Colon (tissue), 2 donors: ENCODE results near the gene AP1S1.
"Not testable (repeated sequence)": the region's sequence is repeated elsewhere in the genome, so short reads cannot be mapped to it uniquely, and the experiment has no call there.

Experiments
- FAIRE-seq: peaks from 2 replicates; lab custom pipeline; 2012; peaks lifted over from hg19 to GRCh38; lab: Jason Lieb, UNC
- donor health status: control.
- donor health status: control.

The AP1S1 gene

DNA sequence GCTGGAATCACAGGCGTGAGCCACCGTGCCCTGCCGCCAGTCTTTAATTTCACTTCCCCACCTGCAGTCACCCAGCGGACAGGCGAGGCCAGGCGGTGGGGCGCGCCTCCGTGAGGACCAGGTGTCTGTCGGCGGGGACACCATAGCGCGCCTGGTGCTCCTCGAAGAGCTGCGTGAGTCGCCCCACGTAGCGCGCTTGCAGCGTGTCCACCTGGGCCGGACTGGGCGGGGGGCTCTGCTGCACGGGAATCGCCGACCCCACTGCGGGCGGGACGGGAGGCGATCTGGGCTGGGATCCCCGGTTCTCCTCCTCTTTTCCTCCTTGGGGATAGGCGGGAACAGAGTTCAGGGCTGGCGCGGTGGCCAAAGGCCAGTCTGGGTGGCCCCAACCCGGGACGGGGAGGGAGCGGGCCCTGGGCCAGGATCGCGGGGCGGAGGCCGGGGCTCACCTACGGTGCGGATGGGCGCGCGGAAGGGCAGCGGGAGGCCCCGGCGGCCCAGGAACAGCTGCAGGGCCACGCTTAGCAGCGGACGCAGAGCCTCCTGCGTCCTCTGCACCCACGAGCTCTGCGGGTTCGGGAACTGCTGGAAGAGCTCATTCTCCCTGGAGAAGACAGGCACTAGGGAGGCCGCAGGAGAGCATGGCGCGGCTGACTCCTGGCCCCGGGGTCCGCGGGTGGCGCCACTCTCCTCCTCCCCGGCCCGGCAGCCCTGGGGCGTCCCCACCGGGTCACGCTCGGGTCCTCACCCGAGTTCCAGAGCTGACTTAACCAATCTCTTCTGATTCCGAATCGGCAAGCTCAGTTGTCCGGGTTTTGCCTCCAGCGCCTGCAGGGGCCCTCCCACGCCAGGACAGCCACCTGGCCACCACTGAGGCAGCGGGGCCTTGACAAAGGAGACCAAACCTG, 47.7 kb downstream of the AP1S1 start:
- FAIRE-seq = no peak

GRCh38 chr7:101202603-101202918, 48.3 kb downstream of the AP1S1 start:
- no peak for FAIRE-seq

DNA sequence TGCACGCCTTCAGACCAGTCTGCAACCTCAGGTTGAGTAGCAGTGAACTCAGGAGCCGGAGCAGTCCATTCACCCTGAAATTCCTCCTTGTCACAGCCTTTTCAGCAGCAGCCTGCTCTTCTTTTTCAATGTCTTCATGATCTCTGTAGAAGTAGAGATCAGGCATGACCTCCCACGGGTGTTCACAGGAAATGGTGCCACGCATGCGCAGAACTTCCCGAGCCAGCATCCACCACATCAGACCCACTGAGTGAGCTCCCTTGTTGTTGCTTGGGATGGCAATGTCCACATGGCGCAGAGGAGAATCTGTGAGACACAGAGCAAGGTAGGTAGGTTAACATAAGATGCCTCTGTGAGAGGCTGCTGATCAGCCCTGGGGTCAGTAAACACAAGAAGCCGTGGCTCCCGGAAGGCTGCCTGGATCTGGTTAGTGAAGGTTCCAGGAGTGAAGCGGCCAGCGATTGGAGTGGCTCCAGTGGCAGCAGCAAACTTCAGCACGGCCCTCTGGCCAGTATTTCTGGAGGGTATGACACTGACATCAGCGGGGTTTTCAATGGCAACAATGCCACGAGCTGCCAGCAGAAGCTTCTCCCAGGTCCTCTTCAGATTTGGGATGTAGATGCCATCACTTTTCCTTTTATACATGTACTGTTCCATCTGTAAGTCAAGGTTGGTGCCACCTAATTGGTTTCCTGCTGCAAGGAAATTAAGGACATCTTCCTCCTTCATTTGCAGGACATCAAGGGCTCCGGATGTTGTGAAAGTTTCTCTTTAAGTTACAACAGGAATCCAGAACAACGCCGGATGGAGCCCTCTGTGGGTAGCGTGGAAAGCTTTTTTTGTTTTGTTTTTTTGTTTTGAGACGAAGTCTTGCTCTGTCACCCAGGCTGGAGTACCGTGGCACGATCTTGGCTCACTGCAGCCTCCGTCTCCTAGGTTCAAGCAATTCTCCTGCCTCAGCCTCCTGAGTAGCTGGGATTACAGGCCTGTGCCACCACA, 49.8 kb downstream of the AP1S1 start:
- not testable (repeated sequence) for FAIRE-seq

DNA sequence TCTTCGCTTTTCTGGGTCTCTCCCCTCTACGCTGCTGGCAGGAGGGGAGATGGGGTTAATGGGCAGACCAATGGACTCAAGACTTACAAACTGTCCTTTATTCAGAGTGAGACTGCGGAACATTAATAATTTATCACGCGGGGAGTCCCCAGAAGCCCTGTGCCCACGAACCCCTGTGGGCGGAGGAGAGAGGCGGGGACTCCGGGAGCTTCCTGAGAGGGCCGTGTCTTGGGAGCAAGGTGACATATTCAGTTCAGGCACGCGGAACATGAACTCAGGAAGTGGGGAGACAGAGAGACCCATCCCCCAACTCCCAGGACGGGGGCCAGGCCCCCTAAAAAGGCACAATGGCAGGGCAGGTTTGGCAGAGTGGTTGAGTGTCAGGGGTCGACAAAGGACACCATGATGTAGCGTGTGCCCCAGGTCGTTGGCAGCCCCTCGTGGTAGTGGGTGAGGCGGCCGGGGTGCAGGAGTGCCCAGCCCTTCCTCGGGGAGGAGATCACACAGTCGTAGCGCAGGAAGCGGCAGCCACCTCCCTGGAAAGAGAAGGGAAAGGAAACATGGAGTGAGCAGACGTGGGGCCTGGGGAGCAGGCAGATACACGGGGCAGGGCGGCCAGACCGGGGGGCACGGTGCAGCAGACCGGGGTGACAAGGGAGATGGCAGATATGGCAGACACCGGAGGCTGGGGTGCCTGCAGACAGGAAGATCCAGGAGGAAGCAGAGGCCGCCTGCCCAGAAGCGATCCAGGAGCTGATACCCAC, 51.8 kb downstream of the AP1S1 start:
- FAIRE-seq = no peak

DNA sequence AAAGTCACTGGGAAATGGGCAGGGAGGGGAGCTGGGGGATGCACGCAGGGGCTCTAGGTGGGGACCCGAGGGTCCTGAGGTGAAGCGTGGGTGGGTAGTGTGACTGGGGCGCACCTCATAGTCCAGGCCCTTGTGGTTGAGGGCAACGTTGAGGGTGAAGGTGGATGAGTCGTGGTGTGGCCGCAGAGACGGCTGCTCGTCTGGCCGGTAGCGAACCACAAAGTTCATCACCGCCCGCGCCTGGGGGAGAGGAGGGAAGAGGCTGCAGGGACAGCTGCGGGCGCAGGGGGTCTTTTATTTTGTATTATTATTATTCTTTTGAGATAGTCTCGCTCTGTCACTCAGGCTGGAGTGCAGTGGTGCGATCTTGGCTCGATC, 52.4 kb downstream of the AP1S1 start:
- no peak for FAIRE-seq

DNA sequence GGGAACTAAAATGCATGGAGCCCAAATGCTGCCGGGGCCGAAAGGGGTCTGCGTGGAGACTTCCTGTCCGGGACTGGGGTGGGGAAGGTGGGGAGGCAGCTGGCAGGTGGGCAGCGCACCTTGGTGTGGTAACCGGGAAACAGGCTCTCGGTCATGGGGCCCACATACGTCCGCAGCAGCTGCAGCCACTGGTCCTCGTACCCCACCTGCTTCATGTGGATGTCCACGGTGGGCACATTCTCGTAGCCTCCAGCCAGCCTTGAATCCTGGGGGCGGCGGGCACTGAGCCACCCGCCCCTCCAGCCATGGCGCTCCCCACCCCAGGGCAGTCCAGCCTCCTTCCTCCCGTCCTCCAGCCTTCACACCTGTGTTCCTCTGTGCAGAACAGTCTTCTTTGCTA, 53.2 kb downstream of the AP1S1 start:
- no peak for FAIRE-seq

DNA sequence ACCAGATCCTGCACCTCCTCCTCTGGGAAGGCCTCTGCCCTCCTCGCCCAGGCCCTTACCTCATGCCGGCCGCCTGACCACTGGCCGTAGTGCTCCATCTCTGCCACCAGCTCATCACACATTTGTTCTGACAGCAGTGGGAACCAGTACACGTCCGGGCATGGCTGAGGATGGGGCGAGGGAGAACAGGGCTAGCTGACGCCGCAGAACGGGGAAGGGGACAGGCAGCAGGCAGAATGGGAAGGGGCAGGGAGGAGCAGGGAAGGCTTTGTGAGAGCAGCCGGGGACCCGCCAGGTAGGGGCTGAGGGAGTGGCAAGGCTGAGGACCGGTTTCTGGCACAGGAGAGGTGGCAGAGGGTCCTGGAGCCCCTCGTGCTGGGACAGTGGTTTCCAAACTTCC, 54.5 kb downstream of the AP1S1 start:
- no peak for FAIRE-seq

DNA sequence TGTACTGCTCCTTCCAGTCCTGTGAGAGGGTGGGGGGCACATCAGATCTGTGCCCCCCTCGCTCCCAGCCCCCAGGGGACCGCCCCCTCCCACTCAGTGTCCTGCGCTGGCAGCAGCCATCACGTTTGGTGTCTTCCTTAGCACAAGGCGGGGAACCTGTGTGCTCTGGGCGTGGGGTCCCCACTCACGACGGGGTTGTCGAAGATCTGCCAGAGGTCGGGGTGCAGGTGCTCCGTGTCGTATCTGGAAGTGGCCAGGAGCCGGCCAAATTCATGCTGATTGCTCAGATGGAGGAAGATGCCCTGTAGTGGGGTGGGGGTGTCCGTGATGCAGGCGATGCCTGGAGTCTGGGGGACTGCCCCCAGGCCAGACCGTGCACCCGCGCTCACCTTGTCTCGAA, 55.9 kb downstream of the AP1S1 start:
- FAIRE-seq = no peak
